ENCODE measurements around the gene PI16.
"Not testable (repeated sequence)": the region's sequence is repeated elsewhere in the genome, so short reads cannot be mapped to it uniquely, and the experiment has no call there.

Gene PI16

GRCh38 chr6:36929152-36929551 lies 25.4 kb upstream of the PI16 start:
- no peak for DNase-seq (ENCODE audit: low read depth in 2 of 2)

GRCh38 chr6:36929607-36930006 lies 24.9 kb upstream of the PI16 start:
- DNase-seq (ENCODE audit: low read depth in 2 of 2): no peak

- no peak for DNase-seq (ENCODE audit: low read depth in 2 of 2)
Measured at GRCh38 chr6:36930483-36930882, 24.1 kb upstream of the PI16 start.

DNA sequence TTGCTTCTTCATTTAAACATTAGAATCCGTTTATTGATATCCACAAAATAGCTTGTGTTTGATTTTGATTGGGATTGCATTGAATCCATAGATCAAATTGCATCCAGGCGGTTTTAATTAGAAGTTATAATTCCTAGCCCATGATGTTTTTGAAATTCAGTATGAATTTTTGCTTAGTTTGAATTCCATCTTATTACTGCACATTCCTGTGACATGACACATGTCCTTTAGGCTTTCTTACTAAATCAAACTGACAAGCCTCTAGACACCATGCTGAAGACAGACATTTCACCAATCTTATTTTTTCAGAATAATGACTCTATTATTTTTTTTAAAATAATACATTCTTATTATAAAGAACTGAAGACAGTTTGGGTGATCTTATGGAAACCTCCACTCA lies 21.4 kb upstream of the PI16 start:
- DNase-seq (ENCODE audit: low read depth in 2 of 2): no peak

DNA sequence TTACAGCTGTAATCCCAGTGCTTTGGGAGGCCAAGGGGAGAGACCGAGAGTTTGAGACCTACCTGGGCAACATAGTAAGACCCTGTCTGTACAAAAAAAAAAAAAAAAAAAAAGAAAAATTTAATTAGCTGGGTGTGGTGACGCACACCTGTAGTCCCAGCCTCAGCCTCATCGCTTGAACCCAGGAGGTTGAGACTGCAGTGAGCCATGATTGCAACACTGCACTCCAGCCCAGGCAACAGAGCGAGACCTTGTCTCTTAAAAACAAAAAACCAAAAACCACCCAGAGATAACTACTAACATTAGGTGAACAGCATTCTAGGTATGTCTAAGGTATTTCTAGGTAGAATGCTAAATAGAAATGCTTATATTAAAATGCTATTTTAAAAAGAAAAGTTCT lies 21.0 kb upstream of the PI16 start:
- no peak for DNase-seq (ENCODE audit: low read depth in 2 of 2)

GRCh38 chr6:36934901-36935300 lies 19.6 kb upstream of the PI16 start:
- no peak for DNase-seq (ENCODE audit: low read depth in 2 of 2)

GRCh38 chr6:36936824-36937223 lies 17.7 kb upstream of the PI16 start:
- DNase-seq (ENCODE audit: low read depth in 2 of 2): no peak

GRCh38 chr6:36937896-36938295 lies 16.6 kb upstream of the PI16 start:
- DNase-seq (ENCODE audit: low read depth in 2 of 2): no peak

DNA sequence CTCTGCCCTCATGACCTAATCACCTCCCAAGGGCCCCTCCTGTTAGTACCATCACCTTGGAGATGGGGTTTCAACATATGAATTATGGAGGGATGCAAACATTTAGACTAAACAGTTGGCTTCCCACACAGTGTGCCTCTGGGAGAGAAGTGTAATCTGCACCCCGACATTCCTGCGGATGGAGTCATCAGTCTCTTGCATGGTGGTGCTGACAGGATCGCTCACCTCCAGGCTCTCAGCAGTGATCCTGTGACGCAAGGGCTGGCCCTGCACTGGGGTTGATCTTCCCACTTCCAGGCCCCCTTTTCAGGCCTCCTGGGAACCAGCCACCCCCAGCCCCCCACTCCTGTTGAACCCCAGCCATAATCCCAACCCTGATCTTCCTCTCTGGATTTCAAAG lies 16.0 kb upstream of the PI16 start:
- DNase-seq (ENCODE audit: low read depth in 2 of 2): no peak

GRCh38 chr6:36939005-36939404 lies 15.5 kb upstream of the PI16 start:
- not testable (repeated sequence) for DNase-seq (ENCODE audit: low read depth in 2 of 2)

GRCh38 chr6:36940027-36940426 lies 14.5 kb upstream of the PI16 start:
- DNase-seq (ENCODE audit: low read depth in 2 of 2): no peak

DNA sequence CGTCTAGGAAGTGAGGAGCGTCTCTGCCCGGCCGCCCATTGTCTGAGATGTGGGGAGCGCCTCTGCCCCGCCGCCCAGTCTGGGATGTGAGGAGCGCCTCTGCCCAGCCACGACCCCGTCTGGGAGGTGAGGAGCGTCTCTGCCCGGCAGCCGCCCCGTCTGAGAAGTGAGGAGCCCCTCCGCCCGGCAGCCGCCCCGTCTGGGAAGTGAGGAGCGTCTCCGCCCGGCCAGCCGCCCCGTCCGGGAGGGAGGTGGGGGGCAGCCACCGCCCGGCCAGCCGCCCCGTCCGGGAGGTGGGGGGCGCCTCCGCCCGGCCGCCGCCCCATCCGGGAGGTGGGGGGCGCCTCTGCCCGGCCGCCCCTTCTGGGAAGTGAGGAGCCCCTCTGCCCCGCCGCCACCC lies 13.0 kb upstream of the PI16 start:
- DNase-seq (ENCODE audit: low read depth in 2 of 2): not testable (repeated sequence)

- DNase-seq (ENCODE audit: low read depth in 2 of 2): not testable (repeated sequence)
Measured at GRCh38 chr6:36942329-36942728, 12.2 kb upstream of the PI16 start.

GRCh38 chr6:36944650-36945049 lies 9.9 kb upstream of the PI16 start:
- no peak for DNase-seq (ENCODE audit: low read depth in 2 of 2)

GRCh38 chr6:36945301-36945700 lies 9.2 kb upstream of the PI16 start:
- no peak for DNase-seq (ENCODE audit: low read depth in 2 of 2)

- no peak for DNase-seq (ENCODE audit: low read depth in 2 of 2)
Measured at GRCh38 chr6:36946526-36946925, 8.0 kb upstream of the PI16 start.

GRCh38 chr6:36947570-36948351 lies 6.8 kb upstream of the PI16 start:
- no peak for DNase-seq (ENCODE audit: low read depth in 2 of 2)

DNA sequence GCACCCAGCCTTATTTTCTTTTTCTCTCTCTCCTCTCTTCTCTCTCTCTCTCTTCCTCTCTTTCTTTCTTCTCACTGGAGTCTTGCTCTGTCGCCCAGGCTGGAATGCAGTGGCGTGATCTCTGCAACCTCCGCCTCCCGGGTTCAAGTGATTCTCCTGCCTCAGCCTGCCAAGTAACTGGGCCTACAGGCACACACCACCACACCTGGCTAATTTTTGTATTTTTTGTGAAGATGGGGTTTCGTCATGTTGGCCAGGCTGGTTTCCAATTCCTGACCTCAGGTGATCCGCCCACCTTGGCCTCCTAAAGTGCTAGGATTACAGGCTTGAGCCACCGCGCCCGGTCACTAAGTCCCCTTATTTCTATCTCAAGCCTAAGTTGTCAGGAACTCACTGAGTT lies 5.5 kb upstream of the PI16 start:
- not testable (repeated sequence) for DNase-seq (ENCODE audit: low read depth in 2 of 2)

DNA sequence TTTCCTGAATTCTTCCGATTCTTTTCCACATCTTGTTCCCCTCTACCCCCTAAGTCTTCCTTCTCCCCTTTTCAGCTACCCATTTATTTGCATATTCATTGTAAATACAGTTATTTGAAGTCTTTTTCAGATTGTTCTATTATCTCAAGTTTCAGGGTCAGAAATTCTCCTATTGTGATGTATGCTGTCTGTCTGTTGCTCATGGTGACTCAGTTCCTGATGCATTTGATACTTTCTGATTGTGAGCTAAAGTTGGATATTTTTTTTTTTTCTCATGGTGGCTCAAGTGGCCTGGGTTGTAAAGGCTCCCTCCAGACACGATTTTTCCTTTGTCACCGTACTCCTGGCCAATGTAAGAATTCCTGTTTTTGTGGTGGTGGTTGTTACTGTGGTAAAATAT lies 4.9 kb upstream of the PI16 start:
- DNase-seq (ENCODE audit: low read depth in 2 of 2): no peak

DNA sequence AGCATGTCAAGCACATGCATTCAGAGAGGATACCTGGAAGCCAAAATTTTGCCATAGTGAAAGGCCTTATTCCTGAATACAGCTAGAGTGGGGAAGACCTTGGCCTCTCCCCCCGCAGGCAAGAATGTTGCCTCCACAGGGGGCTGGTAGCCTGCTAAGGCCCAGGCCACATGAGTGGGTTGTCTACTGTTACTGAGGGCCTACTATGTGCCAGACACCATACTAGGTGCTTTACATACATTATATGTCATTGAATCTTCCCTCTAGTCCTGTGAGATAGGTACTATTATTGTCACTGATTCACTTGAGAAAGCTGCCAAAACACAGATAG lies 642 bp upstream of the PI16 start:
- no peak for DNase-seq (ENCODE audit: low read depth in 2 of 2)

GRCh38 chr6:36955136-36955535 lies 598 bp downstream of the PI16 start:
- DNase-seq (ENCODE audit: low read depth in 2 of 2): no peak

- DNase-seq (ENCODE audit: low read depth in 2 of 2): no peak
Measured at GRCh38 chr6:36955671-36956445, 1.3 kb downstream of the PI16 start.

GRCh38 chr6:36956446-36956820 lies 1.9 kb downstream of the PI16 start:
- DNase-seq (ENCODE audit: low read depth in 2 of 2): no peak
